Naive thymus-derived CD8-positive, alpha-beta T cell (primary cell): ENCODE measurements around the gene SF3B4. TPM values are rescaled to one million over a fixed set of nuclear protein-coding genes. Genes with fewer than 3 reads are reported as not detected.
"Not testable (repeated sequence)": the region's sequence is repeated elsewhere in the genome, so short reads cannot be mapped to it uniquely, and the experiment has no call there.

Experiments used
- ATAC-seq, 2 donors: fragments of 150-1000 bp; cut with Tn5 transposase in 1 of 2; sonication (Bioruptor Pico), chemical (Tn5 transposase) in 1 of 2; 1 replicate in 1 of 2; 2 replicates in 1 of 2; pipeline ENCODE4 v1.10.0; 2021; ENCODE audit warnings: mild to moderate bottlenecking in 2 of 2, moderate library complexity in 2 of 2
- POLR2A ChIA-PET: fragments of 350-600 bp; sonication (Branson Sonifier 250); formaldehyde crosslinking; loops from one replicate; lab custom pipeline; 2021; ENCODE audit warnings: antibody characterized with exemption; lab: Charles Lee
- DNase-seq, 10 donors: peaks; one replicate each; pipeline versions ENCODE4 v3.0.0 to v3.0.0-alpha.2; 2020 to 2022
- H3K27ac Mint-ChIP-seq, 10 donors: one replicate each; pipeline ENCODE4 v1.8.0; 2020 to 2022; ENCODE audit warnings: mild to moderate bottlenecking in 10 of 10, mixed read lengths in 10 of 10, moderate library complexity in 4 of 10, inconsistent platforms in 1 of 10
- H3K27me3 Mint-ChIP-seq, 5 donors: one replicate each; pipeline ENCODE4 v1.8.0; 2021 to 2022; ENCODE audit warnings: mixed read lengths in 5 of 5
- H3K36me3 Mint-ChIP-seq, 3 donors: one replicate each; pipeline ENCODE4 v1.8.0; 2020 to 2022; ENCODE audit warnings: mixed read lengths in 3 of 3, mild to moderate bottlenecking in 2 of 3, inconsistent platforms in 1 of 3
- H3K4me1 Mint-ChIP-seq, 4 donors: one replicate each; pipeline ENCODE4 v1.8.0; 2021 to 2022; ENCODE audit warnings: mixed read lengths in 4 of 4
- H3K4me3 Mint-ChIP-seq, 10 donors: one replicate each; pipeline ENCODE4 v1.8.0; 2020 to 2022; ENCODE audit warnings: mild to moderate bottlenecking in 10 of 10, mixed read lengths in 10 of 10, moderate library complexity in 6 of 10, inconsistent platforms in 1 of 10
- H3K9me3 Mint-ChIP-seq, 9 donors: one replicate each; pipeline ENCODE4 v1.8.0; 2020 to 2022; ENCODE audit warnings: mixed read lengths in 9 of 9, mild to moderate bottlenecking in 3 of 9, inconsistent platforms in 1 of 9, moderate library complexity in 1 of 9
- polyA plus RNA-seq, 3 donors: library from polyadenylated mRNA; unstranded; fragments of 300-500 nt; fragmentation: Illumina TruSeq; gene quantifications; one replicate each; pipeline ENCODE4 v1.2.3, GENCODE V29; 2021
- total RNA-seq, 8 experiments: library from RNA in 2 of 8; stranded (reverse) in 2 of 8; gene quantifications; one replicate each; pipeline ENCODE4 v1.2.3 and lab custom pipeline; 2021 to 2026

The SF3B4 gene
- 10 to 100 TPM; 46.5 to 50.5 TPM for total RNA-seq
- 10 to 100 TPM; 55.7 to 90.4 (median 71.9) TPM for polyA plus RNA-seq
- total RNA-seq (lab: John Stamatoyannopoulos, UW) = 18.7 to 42.4 (median 22.3) reads per million in 6 experiments

- POLR2A ChIA-PET = interaction anchor here (0.6 to 3.0 kb wide), 16 partner anchors 12 to 436 kb away, joined by 3 to 84 read pairs (median 4); partner anchors contain the start of genes APH1A, BOLA1, PLEKHO1 and RPRD2
- H3K36me3 Mint-ChIP-seq = peaks cover 13 to 38% (median 33%) of the 10 kb centered on the region in 3 donors
- H3K4me1 Mint-ChIP-seq = peaks cover 30 to 63% (median 47%) of the 10 kb centered on the region in 4 donors
- H3K27ac Mint-ChIP-seq = peak within 1 kb of the TSS; percentile 96 to 99 (median 98)
- H3K9me3 Mint-ChIP-seq = no peaks in the 10 kb centered on the region
- H3K27me3 Mint-ChIP-seq = peaks cover 0 to 16% (median 5%) of the 10 kb centered on the region in 5 donors
- peak within 1 kb of the TSS; percentile 89 to 97 (median 92) for H3K4me3 Mint-ChIP-seq
- DNase-seq = peak; percentile 90 to 97 (median 95)
- peak; percentile 95 to 97 for ATAC-seq
Observed at GRCh38 chr1:149927563-149928400, at the start of gene SF3B4. Gene SF3B4 (minus strand): TSS chr1:149927803. CDS start chr1:149927759, 44 bp downstream.

- POLR2A ChIA-PET = no interaction called here
- no peak overlapping the region for H3K27ac Mint-ChIP-seq
Observed at GRCh38 chr1:149977345-149977744, 49.7 kb upstream of the SF3B4 start.

GRCh38 chr1:149972547-149972946 is 44.9 kb upstream of the SF3B4 start:
- ATAC-seq (no peak), DNase-seq (no peak)
- H3K4me1 Mint-ChIP-seq = no peaks in the 10 kb centered on the region
- peak overlapping the region in 2 of 10 donors; percentile 3 to 60 for H3K27ac Mint-ChIP-seq
- no peaks in the 10 kb centered on the region for H3K9me3 Mint-ChIP-seq
- peaks cover 0 to 7% (median 0%) of the 10 kb centered on the region in 5 donors for H3K27me3 Mint-ChIP-seq
- POLR2A ChIA-PET = no interaction called here
- H3K36me3 Mint-ChIP-seq = peaks cover 5 to 67% (median 10%) of the 10 kb centered on the region in 3 donors
- no peak overlapping the region for H3K4me3 Mint-ChIP-seq

More at GRCh38 chr1:149977345-149977744, 49.7 kb upstream of the SF3B4 start:
- DNase-seq (no peak), ATAC-seq (no peak)
- Mint-ChIP-seq H3K36me3 (peaks cover 5 to 45% (median 11%) of the 10 kb centered on the region in 3 donors), H3K27me3 (peaks cover 0 to 13% (median 0%) of the 10 kb centered on the region in 5 donors), H3K4me1 (peaks cover 0 to 19% (median 7%) of the 10 kb centered on the region in 4 donors), H3K4me3 (no peak overlapping the region), H3K9me3 (no peaks in the 10 kb centered on the region)

GRCh38 chr1:149967646-149968045 is 40.0 kb upstream of the SF3B4 start:
- peaks cover under 1 to 5% (median 1%) of the 10 kb centered on the region in 4 donors for H3K4me1 Mint-ChIP-seq
- H3K27me3 Mint-ChIP-seq = peaks cover 0 to 1% (median 0%) of the 10 kb centered on the region in 5 donors
- no peaks in the 10 kb centered on the region for H3K9me3 Mint-ChIP-seq
- ATAC-seq (no peak), DNase-seq (no peak)
- no peak overlapping the region for H3K4me3 Mint-ChIP-seq
- POLR2A ChIA-PET = no interaction called here
- no peak overlapping the region for H3K27ac Mint-ChIP-seq
- peaks cover 0 to 63% (median 5%) of the 10 kb centered on the region in 3 donors for H3K36me3 Mint-ChIP-seq

GRCh38 chr1:149967041-149967440 is 39.4 kb upstream of the SF3B4 start:
- H3K4me3 Mint-ChIP-seq = no peak overlapping the region
- no peaks in the 10 kb centered on the region for H3K9me3 Mint-ChIP-seq
- H3K4me1 Mint-ChIP-seq = peaks cover 2 to 11% (median 6%) of the 10 kb centered on the region in 4 donors
- H3K27me3 Mint-ChIP-seq = peaks cover 0 to 1% (median 0%) of the 10 kb centered on the region in 5 donors
- POLR2A ChIA-PET = no interaction called here
- no peak overlapping the region for H3K27ac Mint-ChIP-seq
- DNase-seq = no peak
- ATAC-seq = no peak
- peaks cover 0 to 57% (median 5%) of the 10 kb centered on the region in 3 donors for H3K36me3 Mint-ChIP-seq

- ATAC-seq (no peak), DNase-seq (no peak)
- Mint-ChIP-seq H3K27ac (peak overlapping the region in 1 of 10 donors; percentile 37), H3K27me3 (peaks cover 0 to 1% (median 0%) of the 10 kb centered on the region in 5 donors), H3K4me1 (peaks cover 2 to 15% (median 8%) of the 10 kb centered on the region in 4 donors), H3K36me3 (peaks cover 0 to 52% (median 5%) of the 10 kb centered on the region in 3 donors), H3K4me3 (no peak overlapping the region), H3K9me3 (no peaks in the 10 kb centered on the region)
- POLR2A ChIA-PET = no interaction called here
Observed at GRCh38 chr1:149966405-149966804, 38.8 kb upstream of the SF3B4 start.

GRCh38 chr1:149965440-149965839 is 37.8 kb upstream of the SF3B4 start:
- POLR2A ChIA-PET = interaction anchor here (0.6 kb wide), 1 partner anchor 49 kb away, joined by 3 read pairs; no protein-coding TSS in a partner anchor
- H3K27me3 Mint-ChIP-seq = peaks cover 0 to 1% (median 0%) of the 10 kb centered on the region in 5 donors
- no peaks in the 10 kb centered on the region for H3K9me3 Mint-ChIP-seq
- peak overlapping the region in 1 of 10 donors; percentile 49 for H3K27ac Mint-ChIP-seq
- ATAC-seq = no peak
- peaks cover 2 to 15% (median 8%) of the 10 kb centered on the region in 4 donors for H3K4me1 Mint-ChIP-seq
- H3K4me3 Mint-ChIP-seq = no peak overlapping the region
- no peak for DNase-seq
- peaks cover 2 to 45% (median 5%) of the 10 kb centered on the region in 3 donors for H3K36me3 Mint-ChIP-seq

GRCh38 chr1:149963358-149963757 is 35.8 kb upstream of the SF3B4 start:
- Mint-ChIP-seq H3K9me3 (no peaks in the 10 kb centered on the region), H3K27ac (peak overlapping the region in 5 of 10 donors; percentile 27 to 90 (median 41)), H3K4me3 (no peak overlapping the region), H3K36me3 (peaks cover 5 to 50% (median 8%) of the 10 kb centered on the region in 3 donors), H3K4me1 (peaks cover 2 to 15% (median 8%) of the 10 kb centered on the region in 4 donors), H3K27me3 (peaks cover 0 to 1% (median 0%) of the 10 kb centered on the region in 5 donors)
- POLR2A ChIA-PET = interaction anchor here (3.2 kb wide), 1 partner anchor 76 kb away, joined by 13 read pairs; a partner anchor contains a TSS
- DNase-seq (no peak), ATAC-seq (no peak)

GRCh38 chr1:149962736-149963135 is 35.1 kb upstream of the SF3B4 start:
- H3K27ac Mint-ChIP-seq = peak overlapping the region in 5 of 10 donors; percentile 9 to 78 (median 41)
- POLR2A ChIA-PET = interaction anchor here (0.5 to 3.2 kb wide), 3 partner anchors 48 to 711 kb away, joined by 3 to 13 read pairs (median 4); partner anchors contain the start of gene OTUD7B
- ATAC-seq (no peak), DNase-seq (no peak)
- peaks cover 5 to 49% (median 10%) of the 10 kb centered on the region in 3 donors for H3K36me3 Mint-ChIP-seq
- peaks cover 2 to 15% (median 8%) of the 10 kb centered on the region in 4 donors for H3K4me1 Mint-ChIP-seq
- H3K9me3 Mint-ChIP-seq = no peaks in the 10 kb centered on the region
- H3K4me3 Mint-ChIP-seq = no peak overlapping the region
- H3K27me3 Mint-ChIP-seq = peaks cover 0 to 1% (median 0%) of the 10 kb centered on the region in 5 donors

GRCh38 chr1:149962039-149962647 is 34.5 kb upstream of the SF3B4 start:
- peaks cover 2 to 15% (median 8%) of the 10 kb centered on the region in 4 donors for H3K4me1 Mint-ChIP-seq
- no peaks in the 10 kb centered on the region for H3K9me3 Mint-ChIP-seq
- ATAC-seq = peak; percentile 71 to 85
- H3K4me3 Mint-ChIP-seq = no peak overlapping the region
- H3K27ac Mint-ChIP-seq = peak overlapping the region in 5 of 10 donors; percentile 0 to 78 (median 29)
- H3K36me3 Mint-ChIP-seq = peaks cover 5 to 43% (median 10%) of the 10 kb centered on the region in 3 donors
- DNase-seq = peak in 8 of 10 donors; percentile 13 to 62 (median 40)
- POLR2A ChIA-PET = interaction anchor here (0.5 to 3.2 kb wide), 4 partner anchors 33 to 712 kb away, joined by 3 to 13 read pairs (median 4); partner anchors contain the start of gene OTUD7B
- H3K27me3 Mint-ChIP-seq = peaks cover 0 to 1% (median 0%) of the 10 kb centered on the region in 5 donors

GRCh38 chr1:149957548-149957947 is 29.9 kb upstream of the SF3B4 start:
- H3K4me1 Mint-ChIP-seq, H3K27me3 Mint-ChIP-seq, DNase-seq, H3K27ac Mint-ChIP-seq, POLR2A ChIA-PET, ATAC-seq, H3K9me3 Mint-ChIP-seq, H3K4me3 Mint-ChIP-seq: not testable (repeated sequence)
- peaks cover 0 to 24% (median 17%) of the 10 kb centered on the region in 3 donors for H3K36me3 Mint-ChIP-seq

- ATAC-seq = no peak
- POLR2A ChIA-PET = interaction anchor here (1.9 kb wide), 1 partner anchor 63 kb away, joined by 5 read pairs; a partner anchor contains a TSS
- Mint-ChIP-seq H3K4me3 (no peak overlapping the region), H3K27me3 (no peaks in the 10 kb centered on the region), H3K36me3 (peaks cover 0 to 52% (median 10%) of the 10 kb centered on the region in 3 donors), H3K27ac (peak overlapping the region in 1 of 10 donors; percentile 33), H3K4me1 (no peaks in the 10 kb centered on the region), H3K9me3 (no peaks in the 10 kb centered on the region)
- DNase-seq = no peak
Observed at GRCh38 chr1:149949911-149950310, 22.3 kb upstream of the SF3B4 start.
